Muscle layer of colon (tissue), 2 donors: ENCODE measurements around the gene STMND1.

ENCODE experiments used
- H3K27ac ChIP-seq: one replicate; pipeline ENCODE4 v1.7.0; 2013; ENCODE audit warnings: low read depth, mild to moderate bottlenecking, low read length, moderate library complexity
- H3K27me3 ChIP-seq, 2 donors: one replicate each; pipeline ENCODE4 v1.7.0; 2013; ENCODE audit warnings: low read length in 2 of 2, mild to moderate bottlenecking in 2 of 2; ENCODE audit not compliant: insufficient read depth in 2 of 2, control insufficient read depth in 1 of 2
- H3K36me3 ChIP-seq: one replicate; pipeline ENCODE4 v1.7.0; 2013; ENCODE audit warnings: mild to moderate bottlenecking, low read length; ENCODE audit not compliant: insufficient read depth
- H3K4me1 ChIP-seq: one replicate; pipeline ENCODE4 v1.7.0; 2013; ENCODE audit warnings: mild to moderate bottlenecking, low read length; ENCODE audit not compliant: insufficient read depth
- H3K4me3 ChIP-seq, 2 donors: one replicate each; pipeline ENCODE4 v1.7.0; 2013; ENCODE audit warnings: low read length in 2 of 2, low read depth in 1 of 2, mild to moderate bottlenecking in 1 of 2, moderate library complexity in 1 of 2
- H3K9ac ChIP-seq: one replicate; pipeline ENCODE4 v1.7.0; 2013; ENCODE audit warnings: low read length
- H3K9me3 ChIP-seq: one replicate; pipeline ENCODE4 v1.7.0; 2013; ENCODE audit warnings: mild to moderate bottlenecking, low read length
- donor health status: abdominal sarcoma.
- donor health status: Adenocarcinoma of cecum.

STMND1 gene

GRCh38 chr6:17138033-17138432 is 36.2 kb downstream of the STMND1 start:
- H3K27ac ChIP-seq = no peak overlapping the region

GRCh38 chr6:17144016-17144415 is 42.2 kb downstream of the STMND1 start:
- Histone ChIP-seq H3K36me3 (no peaks in the 10 kb centered on the region), H3K9me3 (no peaks in the 10 kb centered on the region), H3K9ac (no peak overlapping the region), H3K4me3 (no peak overlapping the region), H3K27me3 (no peaks in the 10 kb centered on the region), H3K27ac (no peak overlapping the region), H3K4me1 (no peaks in the 10 kb centered on the region)

More at GRCh38 chr6:17138033-17138432, 36.2 kb downstream of the STMND1 start:
- Histone ChIP-seq H3K4me3 (no peak overlapping the region), H3K9me3 (no peaks in the 10 kb centered on the region), H3K9ac (no peak overlapping the region), H3K36me3 (no peaks in the 10 kb centered on the region), H3K27me3 (no peaks in the 10 kb centered on the region), H3K4me1 (no peaks in the 10 kb centered on the region)

GRCh38 chr6:17149571-17149970 is 47.7 kb downstream of the STMND1 start:
- Histone ChIP-seq H3K27me3 (no peaks in the 10 kb centered on the region), H3K27ac (no peak overlapping the region), H3K4me1 (no peaks in the 10 kb centered on the region), H3K4me3 (no peak overlapping the region), H3K9ac (no peak overlapping the region), H3K36me3 (no peaks in the 10 kb centered on the region), H3K9me3 (no peaks in the 10 kb centered on the region)

GRCh38 chr6:17150096-17150495 is 48.2 kb downstream of the STMND1 start:
- no peaks in the 10 kb centered on the region for H3K27me3 ChIP-seq
- no peaks in the 10 kb centered on the region for H3K36me3 ChIP-seq
- no peak overlapping the region for H3K9ac ChIP-seq
- H3K4me3 ChIP-seq = no peak overlapping the region
- H3K9me3 ChIP-seq = no peaks in the 10 kb centered on the region
- no peaks in the 10 kb centered on the region for H3K4me1 ChIP-seq
- no peak overlapping the region for H3K27ac ChIP-seq

- Histone ChIP-seq H3K27ac (no peak overlapping the region), H3K9me3 (no peaks in the 10 kb centered on the region), H3K4me3 (no peak overlapping the region), H3K4me1 (no peaks in the 10 kb centered on the region), H3K36me3 (no peaks in the 10 kb centered on the region), H3K27me3 (no peaks in the 10 kb centered on the region), H3K9ac (no peak overlapping the region)
These were observed 50.0 kb downstream of the STMND1 start for GRCh38 chr6:17151888-17152287.

- Histone ChIP-seq H3K9ac (no peak overlapping the region), H3K27me3 (no peaks in the 10 kb centered on the region), H3K9me3 (no peaks in the 10 kb centered on the region)
These were observed 50.9 kb downstream of the STMND1 start for GRCh38 chr6:17152703-17153102.

GRCh38 chr6:17156112-17156921 is 54.5 kb downstream of the STMND1 start:
- Histone ChIP-seq H3K9ac (no peak overlapping the region), H3K9me3 (no peaks in the 10 kb centered on the region), H3K4me3 (no peak overlapping the region), H3K4me1 (no peaks in the 10 kb centered on the region), H3K36me3 (no peaks in the 10 kb centered on the region), H3K27ac (no peak overlapping the region), H3K27me3 (no peaks in the 10 kb centered on the region)

More at GRCh38 chr6:17152703-17153102, 50.9 kb downstream of the STMND1 start:
- Histone ChIP-seq H3K4me3 (no peak overlapping the region), H3K4me1 (no peaks in the 10 kb centered on the region), H3K27ac (no peak overlapping the region), H3K36me3 (no peaks in the 10 kb centered on the region)

- H3K36me3 ChIP-seq = no peaks in the 10 kb centered on the region
- H3K9me3 ChIP-seq = no peaks in the 10 kb centered on the region
- no peaks in the 10 kb centered on the region for H3K4me1 ChIP-seq
- no peak overlapping the region for H3K4me3 ChIP-seq
- H3K27me3 ChIP-seq = no peaks in the 10 kb centered on the region
- H3K27ac ChIP-seq = no peak overlapping the region
- no peak overlapping the region for H3K9ac ChIP-seq
These were observed 55.1 kb downstream of the STMND1 start for GRCh38 chr6:17156966-17157365.

- H3K4me3 ChIP-seq = no peak overlapping the region
- no peaks in the 10 kb centered on the region for H3K9me3 ChIP-seq
- H3K27me3 ChIP-seq = no peaks in the 10 kb centered on the region
- no peaks in the 10 kb centered on the region for H3K4me1 ChIP-seq
- H3K9ac ChIP-seq = no peak overlapping the region
- no peak overlapping the region for H3K27ac ChIP-seq
- H3K36me3 ChIP-seq = no peaks in the 10 kb centered on the region
These were observed 55.8 kb downstream of the STMND1 start for GRCh38 chr6:17157617-17158016.

GRCh38 chr6:17159240-17159639 is 57.4 kb downstream of the STMND1 start:
- H3K27me3 ChIP-seq = no peaks in the 10 kb centered on the region
- H3K4me1 ChIP-seq = no peaks in the 10 kb centered on the region
- no peak overlapping the region for H3K4me3 ChIP-seq
- H3K27ac ChIP-seq = no peak overlapping the region
- no peaks in the 10 kb centered on the region for H3K9me3 ChIP-seq
- H3K9ac ChIP-seq = no peak overlapping the region
- no peaks in the 10 kb centered on the region for H3K36me3 ChIP-seq

GRCh38 chr6:17161076-17161475 is 59.2 kb downstream of the STMND1 start:
- Histone ChIP-seq H3K27me3 (no peaks in the 10 kb centered on the region), H3K36me3 (no peaks in the 10 kb centered on the region), H3K4me1 (no peaks in the 10 kb centered on the region), H3K9me3 (no peaks in the 10 kb centered on the region), H3K9ac (no peak overlapping the region), H3K4me3 (no peak overlapping the region), H3K27ac (no peak overlapping the region)

- H3K9ac ChIP-seq = no peak overlapping the region
These were observed 63.5 kb downstream of the STMND1 start for GRCh38 chr6:17165383-17165782.

More at GRCh38 chr6:17165383-17165782, 63.5 kb downstream of the STMND1 start:
- Histone ChIP-seq H3K36me3 (no peaks in the 10 kb centered on the region), H3K27me3 (no peaks in the 10 kb centered on the region), H3K9me3 (no peaks in the 10 kb centered on the region), H3K4me3 (no peak overlapping the region), H3K27ac (no peak overlapping the region), H3K4me1 (no peaks in the 10 kb centered on the region)
